GM12878 (cell line): ENCODE measurements around the gene ARMC2. TPM values are rescaled to one million over a fixed set of nuclear protein-coding genes. Genes with fewer than 3 reads are reported as not detected.

Experiments used
- CBX3 ChIP-seq: fragments of 200-600 bp; sonication (generic); IDR thresholded peaks from 2 replicates; pipeline ENCODE4 v1.6.1; 2016; ENCODE audit warnings: low read depth, borderline replicate concordance
- CEBPB ChIP-seq, 2 experiments: fragments of 150-350 bp in 1 of 2; IDR thresholded peaks; 2 replicates each; pipeline ENCODE4 v1.6.1; 2012 to 2014; ENCODE audit warnings: low read depth in 2 of 2, low read length in 2 of 2, borderline replicate concordance in 1 of 2, inconsistent platforms in 1 of 2
- HDAC2 ChIP-seq: fragments of 200-600 bp; sonication (generic); IDR thresholded peaks from 2 replicates; pipeline ENCODE4 v1.6.1; 2017
- KAT2A ChIP-seq: conservative IDR thresholded peaks from 2 replicates; pipeline ENCODE4 v1.6.1; 2011; ENCODE audit warnings: low read depth, low read length; ENCODE audit not compliant: control insufficient read depth
- NFIC ChIP-seq: IDR thresholded peaks from 2 replicates; pipeline ENCODE4 v1.6.1; 2012; ENCODE audit warnings: low read depth, mild to moderate bottlenecking, inconsistent platforms, low read length, moderate library complexity
- NR2F1 ChIP-seq: fragments of 450-650 bp; conservative IDR thresholded peaks from 2 replicates; pipeline ENCODE4 v1.6.1; 2017; ENCODE audit warnings: mild to moderate bottlenecking
- POU2F2 ChIP-seq: IDR thresholded peaks from 3 replicates; pipeline ENCODE4 v1.6.1; 2011; ENCODE audit warnings: low read depth, mild to moderate bottlenecking, low read length, borderline replicate concordance
- RB1 ChIP-seq: fragments of 450-650 bp; formaldehyde crosslinking; IDR thresholded peaks from 2 replicates; pipeline ENCODE4 v1.6.1; 2017; ENCODE audit warnings: mild to moderate bottlenecking, borderline replicate concordance
- STAT3 ChIP-seq: IDR thresholded peaks from 2 replicates; pipeline ENCODE4 v1.6.1; 2011; ENCODE audit warnings: low read depth, low read length, improper control_type of control experiment
- TBL1XR1 ChIP-seq: IDR thresholded peaks from 2 replicates; pipeline ENCODE4 v1.6.1; 2012; ENCODE audit warnings: low read depth, low read length, improper control_type of control experiment
- YBX1 ChIP-seq: fragments of 450-650 bp; IDR thresholded peaks from 2 replicates; pipeline ENCODE4 v1.6.1; 2016; ENCODE audit warnings: antibody characterized with exemption
- YY1 ChIP-seq: IDR thresholded peaks from 2 replicates; pipeline ENCODE4 v1.6.1; 2011; ENCODE audit warnings: low read depth, mild to moderate bottlenecking, low read length
- ZNF622 ChIP-seq: fragments of 450-650 bp; IDR thresholded peaks from 2 replicates; pipeline ENCODE4 v1.6.1; 2017; ENCODE audit warnings: mild to moderate bottlenecking, inconsistent platforms
- ZZZ3 ChIP-seq: IDR thresholded peaks from 2 replicates; pipeline ENCODE4 v1.6.1; 2011; ENCODE audit warnings: low read depth; ENCODE audit not compliant: control insufficient read depth, insufficient read length
- polyA plus RNA-seq, 11 experiments: library from polyadenylated mRNA; depleted of rRNA in 4 of 11; unstranded in 6 of 11; stranded (reverse) in 5 of 11; fragments of >200 nt; fragmentation: Nextera tagmentation in 4 of 11; fragmentation: Illumina TruSeq in 1 of 11; extraction: Ambion mirVana in 4 of 11; extraction: Trizol in 1 of 11; gene quantifications; 1 replicate in 1 of 11; 2 replicates in 10 of 11; pipeline versions ENCODE4 v1.2.1 to v1.2.3, GENCODE V29; 2011 to 2016; ENCODE audit warnings: inconsistent platforms in 2 of 11, missing spikeins in 2 of 11, low read depth in 1 of 11
- total RNA-seq, 4 experiments: library from RNA; depleted of rRNA in 3 of 4; stranded (reverse); fragments of >200 nt in 3 of 4; fragmentation: Illumina TruSeq in 1 of 4; extraction: Trizol in 1 of 4; gene quantifications; 2 replicates each; pipeline versions ENCODE4 v1.2.1 to v1.2.3, GENCODE V29; 2013 to 2021
- TF ChIP-seq, protein P1 (sequence below): fragments of 450-650 bp; IDR thresholded peaks from 2 replicates; pipeline ENCODE4 v1.6.1; 2017; ENCODE audit warnings: antibody characterized with exemption, mild to moderate bottlenecking, moderate library complexity
- TF ChIP-seq, protein P2 (sequence below): IDR thresholded peaks from 2 replicates; pipeline ENCODE4 v1.6.1; 2012; ENCODE audit warnings: mild to moderate bottlenecking, low read depth, low read length
- TF ChIP-seq, protein P3 (sequence below): IDR thresholded peaks from 2 replicates; pipeline ENCODE4 v1.6.1; 2011; ENCODE audit warnings: borderline replicate concordance, low read depth, mild to moderate bottlenecking, moderate library complexity, low read length; ENCODE audit not compliant: insufficient read depth, poor library complexity, severe bottlenecking

Gene ARMC2
- total and polyA plus RNA-seq, 10 of the 15 experiments (the other 5 are each of a cell fraction or from before 2014, with no cell fraction given), result 0.06 to 0.33 (median 0.21) TPM; not detected in 5

GRCh38 chr6:108951351-108951953 is 103.2 kb downstream of the ARMC2 start (continued):
- TF ChIP-seq, protein P1, sequence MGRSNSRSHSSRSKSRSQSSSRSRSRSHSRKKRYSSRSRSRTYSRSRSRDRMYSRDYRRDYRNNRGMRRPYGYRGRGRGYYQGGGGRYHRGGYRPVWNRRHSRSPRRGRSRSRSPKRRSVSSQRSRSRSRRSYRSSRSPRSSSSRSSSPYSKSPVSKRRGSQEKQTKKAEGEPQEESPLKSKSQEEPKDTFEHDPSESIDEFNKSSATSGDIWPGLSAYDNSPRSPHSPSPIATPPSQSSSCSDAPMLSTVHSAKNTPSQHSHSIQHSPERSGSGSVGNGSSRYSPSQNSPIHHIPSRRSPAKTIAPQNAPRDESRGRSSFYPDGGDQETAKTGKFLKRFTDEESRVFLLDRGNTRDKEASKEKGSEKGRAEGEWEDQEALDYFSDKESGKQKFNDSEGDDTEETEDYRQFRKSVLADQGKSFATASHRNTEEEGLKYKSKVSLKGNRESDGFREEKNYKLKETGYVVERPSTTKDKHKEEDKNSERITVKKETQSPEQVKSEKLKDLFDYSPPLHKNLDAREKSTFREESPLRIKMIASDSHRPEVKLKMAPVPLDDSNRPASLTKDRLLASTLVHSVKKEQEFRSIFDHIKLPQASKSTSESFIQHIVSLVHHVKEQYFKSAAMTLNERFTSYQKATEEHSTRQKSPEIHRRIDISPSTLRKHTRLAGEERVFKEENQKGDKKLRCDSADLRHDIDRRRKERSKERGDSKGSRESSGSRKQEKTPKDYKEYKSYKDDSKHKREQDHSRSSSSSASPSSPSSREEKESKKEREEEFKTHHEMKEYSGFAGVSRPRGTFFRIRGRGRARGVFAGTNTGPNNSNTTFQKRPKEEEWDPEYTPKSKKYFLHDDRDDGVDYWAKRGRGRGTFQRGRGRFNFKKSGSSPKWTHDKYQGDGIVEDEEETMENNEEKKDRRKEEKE, result no peak
- TF ChIP-seq NFIC, result no peak
- TF ChIP-seq, protein P2, sequence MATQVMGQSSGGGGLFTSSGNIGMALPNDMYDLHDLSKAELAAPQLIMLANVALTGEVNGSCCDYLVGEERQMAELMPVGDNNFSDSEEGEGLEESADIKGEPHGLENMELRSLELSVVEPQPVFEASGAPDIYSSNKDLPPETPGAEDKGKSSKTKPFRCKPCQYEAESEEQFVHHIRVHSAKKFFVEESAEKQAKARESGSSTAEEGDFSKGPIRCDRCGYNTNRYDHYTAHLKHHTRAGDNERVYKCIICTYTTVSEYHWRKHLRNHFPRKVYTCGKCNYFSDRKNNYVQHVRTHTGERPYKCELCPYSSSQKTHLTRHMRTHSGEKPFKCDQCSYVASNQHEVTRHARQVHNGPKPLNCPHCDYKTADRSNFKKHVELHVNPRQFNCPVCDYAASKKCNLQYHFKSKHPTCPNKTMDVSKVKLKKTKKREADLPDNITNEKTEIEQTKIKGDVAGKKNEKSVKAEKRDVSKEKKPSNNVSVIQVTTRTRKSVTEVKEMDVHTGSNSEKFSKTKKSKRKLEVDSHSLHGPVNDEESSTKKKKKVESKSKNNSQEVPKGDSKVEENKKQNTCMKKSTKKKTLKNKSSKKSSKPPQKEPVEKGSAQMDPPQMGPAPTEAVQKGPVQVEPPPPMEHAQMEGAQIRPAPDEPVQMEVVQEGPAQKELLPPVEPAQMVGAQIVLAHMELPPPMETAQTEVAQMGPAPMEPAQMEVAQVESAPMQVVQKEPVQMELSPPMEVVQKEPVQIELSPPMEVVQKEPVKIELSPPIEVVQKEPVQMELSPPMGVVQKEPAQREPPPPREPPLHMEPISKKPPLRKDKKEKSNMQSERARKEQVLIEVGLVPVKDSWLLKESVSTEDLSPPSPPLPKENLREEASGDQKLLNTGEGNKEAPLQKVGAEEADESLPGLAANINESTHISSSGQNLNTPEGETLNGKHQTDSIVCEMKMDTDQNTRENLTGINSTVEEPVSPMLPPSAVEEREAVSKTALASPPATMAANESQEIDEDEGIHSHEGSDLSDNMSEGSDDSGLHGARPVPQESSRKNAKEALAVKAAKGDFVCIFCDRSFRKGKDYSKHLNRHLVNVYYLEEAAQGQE, result no peak
- TF ChIP-seq KAT2A, result no peak
- TF ChIP-seq YY1, result no peak
- no peak for TF ChIP-seq NR2F1
- TF ChIP-seq ZZZ3, result no peak
- TF ChIP-seq CEBPB (IDR thresholded peaks at IDR 0.05; ENCODE audit: borderline replicate concordance in 1 of 2, low read depth in 2 of 2, low read length in 2 of 2), result no peak
- no peak for TF ChIP-seq STAT3
- TF ChIP-seq POU2F2, result no peak
- TF ChIP-seq, protein P3, sequence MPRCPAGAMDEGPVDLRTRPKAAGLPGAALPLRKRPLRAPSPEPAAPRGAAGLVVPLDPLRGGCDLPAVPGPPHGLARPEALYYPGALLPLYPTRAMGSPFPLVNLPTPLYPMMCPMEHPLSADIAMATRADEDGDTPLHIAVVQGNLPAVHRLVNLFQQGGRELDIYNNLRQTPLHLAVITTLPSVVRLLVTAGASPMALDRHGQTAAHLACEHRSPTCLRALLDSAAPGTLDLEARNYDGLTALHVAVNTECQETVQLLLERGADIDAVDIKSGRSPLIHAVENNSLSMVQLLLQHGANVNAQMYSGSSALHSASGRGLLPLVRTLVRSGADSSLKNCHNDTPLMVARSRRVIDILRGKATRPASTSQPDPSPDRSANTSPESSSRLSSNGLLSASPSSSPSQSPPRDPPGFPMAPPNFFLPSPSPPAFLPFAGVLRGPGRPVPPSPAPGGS, result no peak
- TF ChIP-seq TBL1XR1, result no peak
- TF ChIP-seq YBX1, result no peak
- TF ChIP-seq RB1, result no peak
- no peak for TF ChIP-seq HDAC2
- TF ChIP-seq CBX3, result no peak
- no peak for TF ChIP-seq ZNF622
